Measurements from ENCODE around the gene GORAB. TPM values are rescaled to one million over a fixed set of nuclear protein-coding genes. Genes with fewer than 3 reads are reported as not detected.

Gene GORAB
- total and polyA plus RNA-seq, 2 of the 8 experiments (the other 6 are each of a cell fraction or from before 2014, with no cell fraction given): 4.0 to 9.6 TPM

DNA sequence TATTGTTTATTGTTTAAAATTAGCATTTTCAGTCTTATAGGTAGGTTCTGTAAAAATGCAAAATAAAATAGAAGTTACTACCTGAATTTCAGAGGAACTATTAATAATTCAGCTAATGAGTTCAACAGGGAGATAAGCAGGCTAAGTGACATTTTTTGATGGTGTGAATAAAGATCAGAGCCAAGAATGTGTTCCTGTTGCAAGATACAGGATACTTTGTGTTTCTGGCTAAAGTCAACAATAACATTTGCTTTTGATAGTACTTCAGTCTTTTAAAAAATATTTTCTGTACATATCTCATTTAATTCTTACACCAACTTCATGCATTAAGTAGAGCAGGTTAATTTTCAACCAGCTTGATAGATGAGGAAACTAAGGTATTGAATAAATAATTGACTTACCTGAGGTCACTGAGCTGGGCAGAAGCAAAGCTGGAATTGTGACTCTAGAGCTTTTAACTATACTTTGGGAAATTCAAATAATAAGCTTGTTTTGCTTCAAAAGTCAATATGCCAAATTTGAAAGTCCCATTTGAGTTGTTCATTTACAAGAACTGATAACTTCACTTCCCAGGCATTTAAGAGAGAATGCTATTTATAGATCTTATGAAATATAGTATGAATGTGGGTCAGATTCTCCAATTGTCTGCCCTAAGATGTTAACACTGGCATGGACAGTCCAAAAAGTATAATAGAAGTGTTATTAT lies 6.0 kb downstream of the GORAB start:
- Histone ChIP-seq H3K4me3 (ENCODE audit: extremely low read depth in 1 of 4, insufficient read depth in 2 of 4, low read depth in 3 of 4, low read length in 4 of 4) (no peak overlapping the region), H3K79me2 (ENCODE audit: control insufficient read depth in 1 of 2, insufficient read depth in 2 of 2, low read length in 2 of 2) (peaks cover 10 to 55% of the 10 kb centered on the region in 2 experiments; a peak in 3 of 4 replicates), H3K4me2 (ENCODE audit: insufficient read depth in 1 of 2, low read depth in 2 of 2, low read length in 2 of 2) (no peak overlapping the region), H2BK5ac (ENCODE audit: low read depth, low read length) (no peak overlapping the region), H3K9me3 (ENCODE audit: insufficient read depth in 2 of 2, low read depth in 1 of 2, low read length in 1 of 2) (no peaks in the 10 kb centered on the region), H3K23me2 (ENCODE audit: low read depth, low read length) (no peaks in the 10 kb centered on the region), H3K56ac (replicated peaks; ENCODE audit: insufficient read length, low read depth, low read length) (no peak overlapping the region), H3K18ac (ENCODE audit: extremely low read depth, low read length) (no peak overlapping the region), H3K27me3 (replicated peaks in 1 of 4; ENCODE audit: control insufficient read depth in 3 of 4, extremely low read depth in 1 of 4, insufficient read depth in 3 of 4, low read length in 3 of 4) (no peaks in the 10 kb centered on the region), H4K20me1 (replicated peaks in 1 of 2; ENCODE audit: control insufficient read depth in 1 of 2, insufficient read depth in 2 of 2, low read length in 2 of 2) (no peaks in the 10 kb centered on the region), H3K4ac (replicated peaks; ENCODE audit: insufficient read length, low read depth, low read length) (no peak overlapping the region), H2BK12ac (ENCODE audit: low read depth, low read length) (no peak overlapping the region), H2BK20ac (ENCODE audit: low read length) (no peak overlapping the region), H4K91ac (replicated peaks; ENCODE audit: insufficient read length, low read length) (no peak overlapping the region), H2BK15ac (ENCODE audit: low read length) (no peak overlapping the region), H3K23ac (ENCODE audit: insufficient read length) (no peak overlapping the region), H3K14ac (ENCODE audit: insufficient read length) (no peak overlapping the region), H3K4me1 (replicated peaks in 1 of 4; ENCODE audit: control insufficient read depth in 3 of 4, insufficient read depth in 4 of 4, low read length in 3 of 4) (peaks cover 0 to 3% (median 0%) of the 10 kb centered on the region in 4 experiments; a peak in 2 of 7 replicates), H4K8ac (ENCODE audit: extremely low read depth, insufficient read depth, low read length) (no peak overlapping the region), H2AFZ (ENCODE audit: low read length) (no peak overlapping the region), H3K36me3 (ENCODE audit: control insufficient read depth in 2 of 4, insufficient read depth in 4 of 4, low read length in 3 of 4) (peaks cover 4 to 31% (median 19%) of the 10 kb centered on the region in 4 experiments; a peak in 6 of 8 replicates), H2BK120ac (replicated peaks; ENCODE audit: low read depth, low read length) (no peak overlapping the region), H3K27ac (ENCODE audit: low read depth, low read length) (no peak overlapping the region), H2AK5ac (ENCODE audit: low read depth, low read length) (no peak overlapping the region), H4K5ac (ENCODE audit: insufficient read length, low read depth, low read length) (no peak overlapping the region), H3K9ac (replicated peaks in 1 of 4; ENCODE audit: extremely low read depth in 1 of 4, low read depth in 3 of 4, low read length in 3 of 4) (no peak overlapping the region), H3K79me1 (ENCODE audit: low read depth, low read length) (no peaks in the 10 kb centered on the region; the same call in 1 of the 2 replicates)
- DNase-seq (ENCODE audit: low read depth in 1 of 2, low spot score in 2 of 2) (no peak), FAIRE-seq (no peak)
- no peak for TF ChIP-seq JUND (IDR thresholded peaks at IDR 0.05; ENCODE audit: low read length)
- no peak for TF ChIP-seq RNF2 (IDR thresholded peaks at IDR 0.05; ENCODE audit: borderline replicate concordance, low read depth, low read length, missing control alignments, poor library complexity, severe bottlenecking)
- TF ChIP-seq PHF8 (conservative IDR thresholded peaks at IDR 0.05; ENCODE audit: low read depth, low read length): no peak
- TF ChIP-seq, protein P1, sequence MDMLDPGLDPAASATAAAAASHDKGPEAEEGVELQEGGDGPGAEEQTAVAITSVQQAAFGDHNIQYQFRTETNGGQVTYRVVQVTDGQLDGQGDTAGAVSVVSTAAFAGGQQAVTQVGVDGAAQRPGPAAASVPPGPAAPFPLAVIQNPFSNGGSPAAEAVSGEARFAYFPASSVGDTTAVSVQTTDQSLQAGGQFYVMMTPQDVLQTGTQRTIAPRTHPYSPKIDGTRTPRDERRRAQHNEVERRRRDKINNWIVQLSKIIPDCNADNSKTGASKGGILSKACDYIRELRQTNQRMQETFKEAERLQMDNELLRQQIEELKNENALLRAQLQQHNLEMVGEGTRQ (IDR thresholded peaks at IDR 0.05; ENCODE audit: low read length): no peak
- no peak for TF ChIP-seq SIN3A (conservative IDR thresholded peaks at IDR 0.05 in 1 of 2, IDR thresholded peaks at IDR 0.05 in 1 of 2; ENCODE audit: low read depth in 1 of 2, low read length in 2 of 2)
- CTCF ChIA-PET (ENCODE audit: partially characterized antibody): no interaction called here
- POLR2A ChIA-PET (ENCODE audit: partially characterized antibody): no interaction called here

Data from H1 (cell line).